NCI-H1092 (cell line): ENCODE results near the gene RFLNA.
A peak's percentile ranks its signal among the peaks of the same experiment; 100 is the strongest.

Experiments
- DNase-seq: peaks from one replicate; lab custom pipeline; 2025; lab: John Stamatoyannopoulos, UW

RFLNA gene

DNA sequence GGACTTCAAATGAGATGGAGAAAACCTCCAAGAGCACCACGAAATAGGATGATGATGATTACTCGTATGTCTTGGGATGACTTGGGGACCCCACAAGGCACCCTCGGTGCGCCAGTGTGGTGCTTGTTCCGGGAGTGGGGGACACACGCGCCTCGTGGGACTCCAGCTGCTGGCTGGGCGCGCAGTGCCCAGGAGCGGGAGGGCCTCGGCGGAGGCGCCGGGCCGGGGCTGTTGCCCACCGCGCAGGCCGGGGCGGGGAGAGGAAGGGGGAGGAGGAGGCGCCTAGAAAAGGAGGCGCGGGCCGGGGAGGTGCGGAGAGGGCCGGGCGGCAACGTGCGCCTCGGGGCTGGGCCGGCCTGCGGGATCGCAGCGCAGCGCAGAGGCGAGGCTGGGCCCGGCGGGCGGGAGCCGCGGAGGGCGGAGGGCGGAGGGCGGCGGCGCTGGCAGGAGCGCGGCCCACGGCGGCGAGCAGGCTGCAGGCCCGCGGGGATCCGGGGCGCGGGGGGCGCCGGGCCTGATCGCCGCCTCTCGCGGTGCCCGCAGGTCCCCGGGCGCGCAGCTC is at the start of gene RFLNA:
Gene RFLNA, plus strand, starts transcription at position 314 of the 562 bp plus-strand sequence. CDS start 337 bp downstream, outside the sequence.
- DNase-seq = no peak

- no peak for DNase-seq
Measured at GRCh38 chr12:124247331-124247730, 47.6 kb upstream of the RFLNA start.

- DNase-seq = no peak
Measured at GRCh38 chr12:124248941-124249825, 45.7 kb upstream of the RFLNA start.

GRCh38 chr12:124251186-124251585 is 43.7 kb upstream of the RFLNA start:
- no peak for DNase-seq

- DNase-seq = no peak
Measured at GRCh38 chr12:124252964-124253363, 41.9 kb upstream of the RFLNA start.

GRCh38 chr12:124254126-124254525 is 40.8 kb upstream of the RFLNA start:
- no peak for DNase-seq

GRCh38 chr12:124259154-124260066 is 35.5 kb upstream of the RFLNA start:
- no peak for DNase-seq

DNA sequence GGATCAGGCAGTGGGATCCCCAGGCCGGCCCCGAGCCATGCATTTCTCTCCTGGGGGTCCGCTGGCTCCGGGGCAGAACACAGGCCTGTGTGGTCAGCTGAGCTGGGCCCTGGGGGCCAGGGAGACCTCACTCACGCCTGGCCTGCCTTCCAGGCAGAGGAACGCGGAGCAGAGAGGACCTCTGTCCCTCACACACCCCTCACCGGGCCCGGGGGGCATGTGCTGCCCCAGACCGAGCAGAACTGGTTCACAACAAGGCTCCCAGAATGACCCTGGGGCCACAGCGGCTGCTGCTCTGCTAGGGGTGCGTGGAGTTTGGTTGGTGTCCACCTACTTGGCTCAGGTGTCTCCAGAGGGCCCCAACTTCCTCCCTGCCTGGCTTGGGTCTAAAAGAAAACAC is 33.0 kb upstream of the RFLNA start:
- DNase-seq = no peak

GRCh38 chr12:124264089-124264795 is 30.7 kb upstream of the RFLNA start:
- no peak for DNase-seq

DNA sequence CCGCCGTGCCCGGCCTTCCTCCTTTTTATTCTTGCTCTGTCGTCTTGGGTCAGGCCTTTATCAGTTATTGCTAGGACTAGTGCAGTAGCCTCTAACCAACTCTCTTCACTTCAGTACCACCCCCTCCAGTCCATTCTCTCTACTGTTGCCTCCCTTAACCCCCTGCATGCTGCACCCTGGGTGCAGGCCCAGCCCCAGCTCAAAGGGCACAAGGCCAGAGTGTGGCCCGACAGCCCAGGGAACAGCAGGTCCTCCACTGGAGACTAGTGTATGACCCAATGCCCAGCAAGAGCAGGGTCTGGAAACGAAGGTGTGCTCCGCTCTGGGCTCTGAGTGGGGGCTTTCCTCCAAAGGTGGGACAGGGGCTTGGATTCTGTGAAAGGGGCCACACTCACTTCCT is 30.0 kb upstream of the RFLNA start:
- no peak for DNase-seq

DNA sequence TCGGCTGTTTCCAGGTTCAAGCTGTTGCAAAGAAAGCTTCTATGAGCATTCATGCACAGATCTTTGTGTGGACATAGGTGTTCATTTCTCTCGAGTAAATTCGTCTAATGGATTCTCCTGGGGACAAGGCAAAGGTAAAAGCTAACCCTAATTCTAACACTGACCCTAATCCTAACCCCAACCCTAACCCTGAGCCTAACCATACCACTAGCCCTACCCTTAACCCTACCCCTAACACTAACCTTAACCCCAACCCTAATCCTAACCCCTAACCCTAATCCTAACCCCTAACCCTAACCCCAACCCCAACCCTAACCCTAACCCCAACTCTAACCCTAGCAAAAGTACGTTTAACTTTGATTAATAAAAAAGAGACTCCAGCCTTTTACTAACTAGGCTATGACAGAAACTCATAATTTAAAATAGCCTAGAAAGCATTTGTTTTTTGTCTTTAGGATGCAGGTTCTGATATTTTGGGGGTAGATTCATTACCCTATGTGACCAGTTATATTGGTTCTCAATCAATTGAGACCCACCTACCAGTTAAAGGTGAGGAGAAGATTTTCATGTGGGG is 27.6 kb upstream of the RFLNA start:
- no peak for DNase-seq

GRCh38 chr12:124270671-124271070 is 24.2 kb upstream of the RFLNA start:
- DNase-seq = no peak

- peak; percentile 4 for DNase-seq
Measured at GRCh38 chr12:124273630-124274029, 21.3 kb upstream of the RFLNA start.

DNA sequence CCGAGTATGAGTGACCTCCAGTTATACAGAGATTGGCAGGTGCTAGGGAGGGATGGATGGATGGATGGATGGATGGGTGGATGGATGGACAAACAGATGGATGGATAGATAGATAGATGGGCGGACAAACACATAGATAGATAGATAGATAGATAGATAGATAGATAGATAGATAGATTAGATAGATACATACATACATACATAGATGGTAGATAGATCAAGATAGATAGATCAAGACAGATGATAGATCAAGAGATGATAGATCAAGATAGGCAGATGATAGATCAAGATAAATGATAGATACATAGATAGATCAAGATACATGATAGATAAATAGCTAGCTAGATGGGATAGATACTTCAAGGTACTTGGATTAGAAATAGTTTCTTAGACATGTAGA is 18.6 kb upstream of the RFLNA start:
- no peak for DNase-seq

DNA sequence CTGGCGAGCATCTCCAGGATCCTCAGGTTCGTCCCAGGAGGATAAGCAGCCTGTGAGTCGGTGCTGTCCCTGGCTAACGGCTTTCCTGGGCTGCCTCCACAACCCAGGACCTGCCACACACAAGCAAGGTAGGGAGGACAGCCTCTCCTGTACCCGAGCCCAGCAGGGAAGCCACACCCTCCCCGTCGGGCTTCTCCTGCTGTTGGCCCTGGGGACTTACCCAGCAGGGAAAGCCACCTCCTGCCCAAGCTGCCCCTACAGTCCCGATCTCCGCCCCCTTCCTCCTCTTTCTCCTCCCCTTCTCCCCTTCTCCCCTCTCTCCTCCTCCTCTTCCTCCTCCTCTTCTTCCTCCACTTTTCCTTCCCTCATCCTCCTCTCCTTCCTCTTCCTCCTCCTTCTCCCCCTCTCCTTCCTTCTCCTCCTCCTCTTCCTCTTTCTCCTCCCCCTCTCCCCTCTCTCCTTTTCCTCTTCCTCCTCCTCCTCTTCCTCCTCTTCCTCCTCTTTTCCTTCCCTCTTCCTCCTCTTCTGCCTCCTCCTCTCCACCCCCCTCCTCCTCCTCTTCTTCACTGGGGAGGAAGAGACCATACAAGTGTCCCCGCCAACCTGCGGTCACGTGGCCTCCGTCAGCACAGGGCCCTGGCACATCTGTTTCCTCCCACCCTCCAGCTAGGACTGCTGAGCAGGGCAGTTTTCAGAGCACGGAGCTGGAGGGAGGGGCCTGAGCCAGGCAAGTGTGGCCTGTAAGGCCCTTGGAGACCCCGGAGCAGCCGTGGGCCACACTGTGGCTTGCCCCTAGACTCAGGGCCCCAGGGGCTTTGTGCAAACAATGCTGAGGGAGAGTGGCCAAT is 17.3 kb upstream of the RFLNA start:
- no peak for DNase-seq

DNA sequence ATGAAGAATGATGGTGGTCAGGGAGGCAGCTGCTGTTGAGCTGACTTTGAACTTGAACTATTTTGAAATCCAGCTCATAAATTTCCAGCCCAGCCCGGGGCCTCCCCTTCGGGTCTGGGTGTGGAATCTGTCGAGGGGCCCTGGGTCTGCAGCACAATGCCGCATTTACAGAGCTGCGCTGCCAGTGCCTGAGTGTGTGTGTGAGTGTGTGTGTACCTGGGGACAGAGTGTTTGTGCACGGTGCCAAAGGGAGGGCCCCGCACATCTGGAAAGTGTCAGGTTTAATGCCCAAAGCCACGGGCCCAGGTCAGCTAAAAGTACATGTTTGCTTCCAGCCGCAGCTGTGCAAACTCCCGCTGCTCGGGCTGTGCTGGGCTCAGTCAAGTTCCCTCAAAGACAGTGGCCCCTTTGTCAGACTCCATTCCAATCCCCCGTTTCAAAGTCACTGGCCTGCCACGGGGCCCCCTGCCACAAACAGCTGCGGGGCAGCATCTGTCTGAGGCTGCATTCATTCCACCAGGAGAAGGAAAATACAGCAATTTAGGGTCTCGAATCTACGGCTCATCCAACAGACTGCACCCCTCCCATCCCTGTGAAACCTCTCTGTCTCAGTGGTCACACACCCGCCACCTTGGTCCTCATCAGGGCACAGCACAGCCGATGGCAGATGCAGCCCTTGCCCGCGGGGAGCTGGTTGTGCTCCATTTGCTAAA is 16.3 kb upstream of the RFLNA start:
- DNase-seq = no peak

- DNase-seq = no peak
Measured at GRCh38 chr12:124279315-124279714, 15.6 kb upstream of the RFLNA start.

GRCh38 chr12:124279846-124280360 is 15.0 kb upstream of the RFLNA start:
- no peak for DNase-seq

GRCh38 chr12:124281309-124281708 is 13.6 kb upstream of the RFLNA start:
- DNase-seq = no peak

DNA sequence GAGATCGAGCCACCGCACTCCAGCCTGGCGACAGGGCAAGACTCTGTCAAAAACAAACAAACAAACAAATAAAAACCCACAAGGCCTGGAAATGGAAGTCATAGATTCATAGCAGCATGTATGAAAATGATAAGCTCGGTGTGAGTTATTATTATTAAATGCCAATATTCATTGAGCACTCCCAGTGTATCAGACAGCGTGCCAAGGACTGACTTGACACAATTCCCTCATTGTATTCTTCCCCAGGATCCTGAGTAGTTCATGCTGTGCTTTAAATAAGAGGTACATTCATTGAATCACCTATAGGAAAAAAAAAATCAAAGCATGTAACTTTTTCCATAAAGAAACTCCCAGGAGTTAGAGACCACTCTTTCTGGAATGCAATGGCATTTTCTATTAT is 12.6 kb upstream of the RFLNA start:
- DNase-seq = no peak
